Measurements from ENCODE around the gene PHF2.

The PHF2 gene

GRCh38 chr9:93684161-93684765 is 107.9 kb downstream of the PHF2 start:
- H3K36me3 ChIP-seq (replicated peaks; ENCODE audit: low read depth, low read length) = no peaks in the 10 kb centered on the region
- no peaks in the 10 kb centered on the region for H3K27me3 ChIP-seq (ENCODE audit: low read depth, low read length)
- no peaks in the 10 kb centered on the region for H3K79me2 ChIP-seq (ENCODE audit: low read length)
- no peak for TF ChIP-seq EZH2phosphoT487 (IDR thresholded peaks at IDR 0.05; ENCODE audit: low read depth)
- no peak for TF ChIP-seq CTCF (IDR thresholded peaks at IDR 0.05; ENCODE audit: low read depth, low read length)
- H3K9ac ChIP-seq (ENCODE audit: low read length) = no peak overlapping the region
- H3K4me3 ChIP-seq (ENCODE audit: low read length) = no peak overlapping the region
- peaks cover 10% of the 10 kb centered on the region; the same call in 1 of the 2 replicates for H3K9me3 ChIP-seq (ENCODE audit: insufficient read depth, low read length)
- 0 out of 2 replicates have a peak, but pooled peaks cover 2% of the 10 kb centered on the region for H3K4me1 ChIP-seq (ENCODE audit: low read length)
- H2AFZ ChIP-seq (ENCODE audit: low read depth, low read length) = no peak overlapping the region
- H4K20me1 ChIP-seq (ENCODE audit: insufficient read depth, low read length) = no peaks in the 10 kb centered on the region
- H3K27ac ChIP-seq (ENCODE audit: low read length) = no peak overlapping the region
- no peak overlapping the region for H3K4me2 ChIP-seq (ENCODE audit: low read length)

GRCh38 chr9:93684806-93685543 is 108.6 kb downstream of the PHF2 start:
- Histone ChIP-seq H3K4me2 (ENCODE audit: low read length) (no peak overlapping the region), H3K9ac (ENCODE audit: low read length) (no peak overlapping the region), H3K27me3 (ENCODE audit: low read depth, low read length) (no peaks in the 10 kb centered on the region), H3K27ac (ENCODE audit: low read length) (no peak overlapping the region), H3K79me2 (ENCODE audit: low read length) (no peaks in the 10 kb centered on the region), H3K4me1 (ENCODE audit: low read length) (peaks cover 6% of the 10 kb centered on the region; the same call in 1 of the 2 replicates), H3K36me3 (replicated peaks; ENCODE audit: low read depth, low read length) (no peaks in the 10 kb centered on the region), H2AFZ (ENCODE audit: low read depth, low read length) (no peak overlapping the region), H4K20me1 (ENCODE audit: insufficient read depth, low read length) (no peaks in the 10 kb centered on the region), H3K9me3 (ENCODE audit: insufficient read depth, low read length) (peaks cover 12% of the 10 kb centered on the region; the same call in 1 of the 2 replicates), H3K4me3 (ENCODE audit: low read length) (no peak overlapping the region)
- no peak for TF ChIP-seq EZH2phosphoT487 (IDR thresholded peaks at IDR 0.05; ENCODE audit: low read depth)
- TF ChIP-seq CTCF (IDR thresholded peaks at IDR 0.05; ENCODE audit: low read depth, low read length) = no peak; the same call in 1 of the 2 replicates

GRCh38 chr9:93686127-93686879 is 109.9 kb downstream of the PHF2 start:
- TF ChIP-seq CTCF (IDR thresholded peaks at IDR 0.05; ENCODE audit: low read depth, low read length) (no peak), EZH2phosphoT487 (IDR thresholded peaks at IDR 0.05; ENCODE audit: low read depth) (no peak)
- H3K9ac ChIP-seq (ENCODE audit: low read length) = no peak overlapping the region
- no peak overlapping the region for H2AFZ ChIP-seq (ENCODE audit: low read depth, low read length)
- H3K4me3 ChIP-seq (ENCODE audit: low read length) = no peak overlapping the region
- no peak overlapping the region for H3K27ac ChIP-seq (ENCODE audit: low read length)
- H3K4me2 ChIP-seq (ENCODE audit: low read length) = no peak overlapping the region
- H3K4me1 ChIP-seq (ENCODE audit: low read length) = peaks cover 7% of the 10 kb centered on the region; the same call in 1 of the 2 replicates
- no peaks in the 10 kb centered on the region for H4K20me1 ChIP-seq (ENCODE audit: insufficient read depth, low read length)
- H3K79me2 ChIP-seq (ENCODE audit: low read length) = no peaks in the 10 kb centered on the region
- no peaks in the 10 kb centered on the region for H3K27me3 ChIP-seq (ENCODE audit: low read depth, low read length)
- peaks cover 6% of the 10 kb centered on the region for H3K36me3 ChIP-seq (replicated peaks; ENCODE audit: low read depth, low read length)
- peaks cover 20% of the 10 kb centered on the region for H3K9me3 ChIP-seq (ENCODE audit: insufficient read depth, low read length)

GRCh38 chr9:93686880-93687236 is 110.5 kb downstream of the PHF2 start:
- no peak overlapping the region for H3K4me2 ChIP-seq (ENCODE audit: low read length)
- no peaks in the 10 kb centered on the region for H3K27me3 ChIP-seq (ENCODE audit: low read depth, low read length)
- peaks cover 7% of the 10 kb centered on the region for H3K36me3 ChIP-seq (replicated peaks; ENCODE audit: low read depth, low read length)
- no peaks in the 10 kb centered on the region for H3K79me2 ChIP-seq (ENCODE audit: low read length)
- TF ChIP-seq CTCF (IDR thresholded peaks at IDR 0.05; ENCODE audit: low read depth, low read length) (no peak), EZH2phosphoT487 (IDR thresholded peaks at IDR 0.05; ENCODE audit: low read depth) (no peak)
- H3K9me3 ChIP-seq (ENCODE audit: insufficient read depth, low read length) = peaks cover 21% of the 10 kb centered on the region
- no peaks in the 10 kb centered on the region for H4K20me1 ChIP-seq (ENCODE audit: insufficient read depth, low read length)
- H3K4me3 ChIP-seq (ENCODE audit: low read length) = no peak overlapping the region
- H3K9ac ChIP-seq (ENCODE audit: low read length) = no peak overlapping the region
- no peak overlapping the region for H2AFZ ChIP-seq (ENCODE audit: low read depth, low read length)
- H3K4me1 ChIP-seq (ENCODE audit: low read length) = peaks cover 8% of the 10 kb centered on the region
- no peak overlapping the region for H3K27ac ChIP-seq (ENCODE audit: low read length)

Measured in OCI-LY3 (cell line).